Anterior cingulate cortex (tissue), 58 donors: Measurements from ENCODE around the gene CLMN.
A peak's percentile ranks its signal among the peaks of the same experiment; 100 is the strongest.

ENCODE experiments used
- DNase-seq, 58 donors: peaks; one replicate each; lab custom pipeline; 2025; lab: John Stamatoyannopoulos, UW

CLMN gene

DNA sequence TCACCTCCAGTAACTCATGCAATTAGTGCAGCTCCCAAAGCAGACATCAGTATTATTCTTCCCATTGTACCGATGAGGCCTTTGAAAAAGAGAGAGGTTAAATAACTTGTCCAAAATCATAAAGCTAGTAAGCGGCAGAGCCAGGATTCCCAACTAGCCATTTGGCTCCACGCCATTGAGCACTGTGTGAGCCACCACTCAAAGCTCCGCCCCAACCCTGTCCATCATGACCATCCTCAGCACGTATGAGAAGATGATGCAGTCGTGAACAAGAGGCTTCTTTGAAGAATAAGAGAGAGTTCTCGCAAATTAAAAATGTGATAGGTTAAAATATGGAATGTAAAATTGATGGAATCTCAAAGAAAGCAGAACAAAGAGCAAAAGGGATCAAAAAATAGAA, 14.6 kb downstream of the CLMN start:
- peak in 16 of 58 donors; percentile 28 to 86 (median 48) for DNase-seq

DNA sequence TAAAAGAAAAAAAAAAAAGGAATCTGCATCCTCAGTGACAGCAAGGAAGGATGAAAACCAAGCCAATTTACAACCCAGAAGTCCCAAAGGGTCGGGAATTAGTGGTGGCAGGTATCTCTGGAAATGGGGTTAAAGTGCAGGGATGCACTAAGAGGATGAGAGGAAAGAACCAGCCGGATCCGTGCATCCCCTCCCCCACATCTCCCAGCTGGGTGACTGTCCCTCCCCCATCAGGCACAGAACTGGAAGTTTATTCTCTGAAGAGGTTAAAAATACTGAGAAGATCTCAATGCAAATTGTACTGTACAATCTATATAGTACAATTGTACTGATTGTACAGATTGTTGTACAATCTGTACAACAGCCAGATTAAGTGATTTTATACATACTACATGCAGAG, 15.4 kb downstream of the CLMN start:
- peak in 1 of 58 donors; percentile 13 for DNase-seq

DNA sequence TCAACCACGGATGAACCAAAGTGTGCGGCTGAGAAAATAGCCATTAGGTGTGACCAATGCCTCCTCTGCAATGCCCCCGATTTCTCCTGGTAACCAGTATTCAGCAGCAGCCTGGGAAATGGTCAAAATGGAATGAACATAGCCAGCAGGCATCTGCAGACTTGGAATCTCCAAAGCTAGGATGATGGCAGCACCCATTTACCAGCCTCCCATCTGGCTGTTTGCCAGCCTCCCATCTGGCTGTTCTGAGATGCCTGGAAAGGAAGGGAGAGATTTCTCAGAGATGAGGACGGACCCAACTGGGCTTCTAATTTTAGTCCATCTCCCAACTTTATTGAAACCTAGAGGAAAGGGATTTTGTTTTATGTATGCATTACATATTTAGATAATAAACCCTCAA, 16.2 kb downstream of the CLMN start:
- DNase-seq: peak in 35 of 58 donors; percentile 27 to 78 (median 48)

DNA sequence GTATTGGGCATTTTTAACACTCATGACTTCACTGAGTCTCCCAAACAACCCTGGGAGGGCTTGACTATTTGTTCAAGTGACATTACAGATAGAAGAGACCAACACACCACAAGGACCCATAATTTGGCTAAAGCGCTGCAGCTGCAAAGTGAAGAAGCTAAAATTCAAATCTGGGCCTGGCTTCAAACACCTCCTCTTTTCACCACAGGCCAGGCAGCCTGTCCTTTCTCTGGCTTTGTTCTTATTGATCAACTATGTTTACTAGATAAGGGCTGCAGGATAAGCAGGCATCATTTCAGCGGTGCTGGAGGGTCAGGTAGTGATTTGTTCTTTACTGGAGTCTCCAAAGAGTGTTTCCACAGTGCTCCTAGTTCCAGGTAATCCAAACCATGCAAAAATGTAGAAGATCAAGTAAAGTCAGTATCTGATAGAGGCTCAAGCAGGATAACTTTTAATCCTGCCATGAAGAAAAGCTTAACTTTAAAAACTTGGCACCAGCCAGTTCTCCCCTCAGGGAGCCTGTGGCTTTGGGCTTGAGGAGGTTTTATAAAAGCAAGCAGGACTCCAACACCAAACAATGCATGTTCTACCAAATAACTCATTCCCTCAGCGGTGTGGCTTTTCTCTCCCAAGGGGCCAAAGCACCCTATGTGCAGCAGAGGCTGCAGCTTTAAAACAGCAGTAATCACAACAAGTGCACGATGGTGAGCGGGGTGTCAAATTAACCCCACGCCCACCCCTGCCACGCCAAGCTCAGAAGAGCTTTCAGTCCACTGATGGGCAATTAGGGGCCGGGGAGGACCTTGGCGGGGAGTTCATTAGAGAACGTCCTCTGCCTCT, 16.8 kb downstream of the CLMN start:
- DNase-seq: no peak

DNA sequence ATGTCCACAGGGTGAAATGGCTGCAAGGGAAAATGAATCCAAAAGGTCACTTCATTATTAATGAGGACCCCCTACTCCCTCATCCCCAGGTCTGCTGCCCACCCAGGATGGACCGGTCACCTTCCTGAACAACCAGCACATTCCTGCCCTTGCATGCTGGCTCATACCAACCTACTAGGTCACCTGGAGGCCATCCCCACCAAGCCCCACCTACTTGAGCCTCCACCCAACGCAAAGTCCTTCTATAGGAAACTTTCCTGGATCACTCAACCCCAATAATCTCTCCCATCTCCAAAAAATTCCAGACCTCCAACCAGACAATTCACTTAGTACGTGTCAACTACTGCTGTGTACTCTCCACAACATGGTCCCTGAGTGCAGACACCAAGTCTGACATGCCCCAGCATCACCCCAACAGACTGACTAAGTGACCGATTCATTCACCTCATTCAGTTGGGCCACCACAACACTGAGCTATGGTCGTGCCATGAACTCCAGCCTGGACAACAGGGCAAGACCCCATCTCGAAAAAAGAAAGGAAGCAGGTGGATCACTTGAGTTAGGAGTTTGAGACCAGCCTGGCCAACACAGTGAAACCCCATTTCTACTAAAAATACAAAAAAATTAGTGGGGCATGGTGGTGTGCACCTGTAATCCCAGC, 18.1 kb downstream of the CLMN start:
- DNase-seq: no peak

DNA sequence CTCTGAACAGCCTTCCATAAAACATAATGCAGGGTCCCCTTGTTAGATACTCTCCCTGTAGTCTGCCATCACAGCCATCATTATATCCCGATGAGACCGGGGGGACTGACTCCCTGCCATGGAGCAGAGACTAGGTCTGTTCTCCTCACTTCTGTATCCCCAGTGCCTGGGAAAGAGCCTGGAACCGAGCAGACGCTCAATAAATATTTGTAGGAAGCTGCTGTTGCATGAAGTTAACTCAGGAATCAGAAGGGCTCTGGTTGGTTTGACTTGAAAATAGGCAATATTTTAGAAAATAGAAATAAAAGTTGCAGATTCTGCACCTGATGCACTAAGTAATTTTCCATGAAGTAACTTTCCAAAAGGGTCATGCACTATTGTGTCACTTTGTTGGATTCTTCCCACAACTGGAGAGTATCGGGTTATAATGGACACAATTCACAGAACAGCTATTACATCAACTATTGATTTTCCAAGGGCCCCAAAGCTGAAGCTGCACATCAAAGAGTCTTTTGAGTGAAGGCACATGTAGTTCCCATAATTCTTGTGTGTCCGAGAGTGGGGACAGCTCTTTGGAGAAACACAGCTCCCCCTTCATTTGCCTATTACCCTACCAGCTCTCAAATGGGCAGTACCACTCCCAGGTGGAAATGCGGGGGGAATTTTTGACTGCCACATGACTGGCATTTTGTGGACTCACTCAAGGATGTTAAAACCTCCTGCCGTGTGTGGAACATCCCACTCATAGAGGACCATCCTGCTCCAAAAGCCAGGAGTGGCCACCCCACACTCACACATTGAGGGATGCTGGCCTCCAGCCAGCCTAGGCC, 18.8 kb downstream of the CLMN start:
- peak in 33 of 58 donors; percentile 34 to 90 (median 60) for DNase-seq

DNA sequence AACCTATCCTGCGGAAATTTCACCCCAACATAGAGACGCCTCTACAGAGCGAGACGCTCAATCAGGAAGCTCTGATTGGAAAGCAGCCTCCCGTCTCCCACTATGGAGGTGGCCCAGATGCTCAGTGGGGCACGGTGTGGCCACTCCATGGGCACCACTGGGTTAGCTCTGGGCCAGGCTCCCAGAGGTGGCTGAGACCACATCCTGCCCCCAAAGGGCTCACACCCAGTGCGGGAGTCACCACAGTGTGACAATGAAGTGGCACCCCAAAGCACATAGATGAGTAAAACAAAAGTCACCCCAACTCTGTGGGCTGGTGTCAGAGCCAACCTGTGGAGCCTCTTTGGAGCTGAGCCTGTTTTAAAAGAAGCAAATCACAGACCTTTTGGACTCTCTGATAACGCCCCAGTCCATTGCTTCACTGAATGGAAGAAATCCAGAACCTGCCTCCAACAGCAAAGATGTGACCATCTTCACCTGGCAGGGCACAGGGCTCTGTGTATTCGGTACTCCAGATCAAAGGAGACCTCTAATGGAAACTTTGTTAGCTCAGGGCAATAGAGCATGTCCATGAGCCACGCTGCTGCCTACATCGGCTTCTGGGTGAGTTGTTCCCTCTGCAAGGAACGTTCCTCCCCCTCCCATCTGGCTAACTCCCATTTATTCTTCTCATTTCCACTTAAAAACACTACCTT, 19.6 kb downstream of the CLMN start:
- peak in 1 of 58 donors; percentile 62 for DNase-seq

DNA sequence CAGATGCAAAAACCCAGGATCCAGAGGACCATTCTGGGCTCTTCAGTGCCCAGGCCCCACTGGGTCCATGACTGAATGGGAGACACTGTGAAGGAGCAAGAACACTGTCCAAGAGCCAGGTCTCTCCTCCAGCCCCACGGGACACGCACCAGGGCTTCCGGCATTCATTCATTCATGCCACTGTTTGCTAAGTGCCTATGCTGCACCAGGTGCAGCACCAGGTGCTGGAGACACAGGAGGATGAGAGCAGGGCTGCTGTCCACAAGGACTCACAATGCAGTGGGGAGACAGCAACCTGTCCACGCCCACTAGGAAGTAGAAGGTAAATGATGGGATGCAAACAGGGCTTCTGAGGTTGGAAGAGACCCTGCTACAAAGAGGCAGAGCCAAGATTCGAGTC, 20.4 kb downstream of the CLMN start:
- no peak for DNase-seq

DNA sequence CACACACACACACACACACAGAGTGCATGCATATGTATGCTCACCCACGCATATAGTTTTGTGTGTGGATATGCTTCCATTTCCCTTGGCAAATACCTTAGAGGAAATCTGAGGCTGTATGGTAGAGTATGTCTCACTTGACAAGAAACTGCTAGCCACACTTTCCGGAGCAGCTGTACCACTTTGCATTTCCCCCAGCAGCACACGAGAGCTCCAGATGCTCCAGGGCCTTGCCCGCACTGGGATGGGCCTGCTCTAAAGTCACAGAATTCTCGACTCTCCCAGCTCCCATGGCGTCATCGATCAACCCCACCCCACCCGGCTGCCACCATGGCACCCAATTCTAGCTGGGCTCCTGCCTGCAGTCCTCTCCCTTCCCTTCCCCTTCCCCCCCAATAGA, 21.9 kb downstream of the CLMN start:
- DNase-seq: peak in 4 of 58 donors; percentile 22 to 49 (median 37)

DNA sequence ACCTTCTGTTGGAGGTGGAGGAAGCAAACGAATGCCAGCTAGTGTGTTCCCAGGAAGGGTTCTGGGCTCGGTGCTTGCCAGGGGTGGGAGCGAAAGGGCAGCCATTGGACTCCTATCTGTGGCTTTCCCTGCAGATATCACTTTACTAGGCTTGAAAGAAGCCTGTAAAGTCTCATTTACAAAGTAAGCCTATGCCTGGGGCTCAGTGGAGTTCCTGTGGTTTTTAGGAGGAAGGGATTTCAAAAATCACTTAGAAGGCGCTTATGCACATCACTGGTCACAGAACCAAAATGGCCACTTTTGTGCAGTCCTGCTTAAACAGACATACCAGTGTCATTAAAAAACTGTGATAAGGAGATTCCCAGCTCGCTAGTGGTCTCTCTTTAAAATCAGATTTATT, 22.7 kb downstream of the CLMN start:
- DNase-seq: no peak

DNA sequence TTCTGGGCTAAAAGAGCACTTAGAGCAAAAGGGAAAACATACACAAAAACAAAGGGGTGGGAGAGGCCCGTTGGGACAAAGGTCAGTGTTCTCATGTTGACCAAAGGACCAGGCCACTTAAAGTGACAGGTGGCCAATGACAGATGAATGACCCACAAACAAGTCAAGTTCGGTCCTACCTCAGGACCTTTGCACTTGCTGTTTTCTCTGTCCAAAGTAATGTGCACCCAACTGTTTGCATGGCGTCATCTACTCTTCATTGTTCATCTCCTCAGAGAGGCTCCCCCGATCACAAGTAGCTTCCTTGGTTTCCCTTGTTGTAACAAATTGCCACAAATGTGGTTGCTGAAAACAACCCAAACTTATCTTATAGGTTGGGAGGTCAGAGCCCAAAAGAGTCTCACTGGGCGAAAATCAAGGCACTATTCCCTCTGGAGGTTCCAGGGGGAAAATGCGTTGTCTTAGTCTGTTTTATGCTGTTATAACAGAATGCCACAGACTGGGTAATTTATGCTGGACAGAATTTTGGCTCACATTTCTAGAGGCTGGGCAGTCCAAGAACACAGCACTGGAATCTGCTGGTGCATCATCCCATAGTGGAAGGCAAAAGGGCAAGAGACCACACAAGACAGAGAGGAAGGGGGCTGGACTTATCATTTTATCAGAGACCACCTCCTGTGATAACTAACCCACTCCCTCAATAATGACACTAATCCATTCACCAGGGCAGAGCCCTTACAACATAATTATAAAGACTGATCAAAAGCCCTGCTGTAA, 23.9 kb downstream of the CLMN start:
- DNase-seq: no peak

DNA sequence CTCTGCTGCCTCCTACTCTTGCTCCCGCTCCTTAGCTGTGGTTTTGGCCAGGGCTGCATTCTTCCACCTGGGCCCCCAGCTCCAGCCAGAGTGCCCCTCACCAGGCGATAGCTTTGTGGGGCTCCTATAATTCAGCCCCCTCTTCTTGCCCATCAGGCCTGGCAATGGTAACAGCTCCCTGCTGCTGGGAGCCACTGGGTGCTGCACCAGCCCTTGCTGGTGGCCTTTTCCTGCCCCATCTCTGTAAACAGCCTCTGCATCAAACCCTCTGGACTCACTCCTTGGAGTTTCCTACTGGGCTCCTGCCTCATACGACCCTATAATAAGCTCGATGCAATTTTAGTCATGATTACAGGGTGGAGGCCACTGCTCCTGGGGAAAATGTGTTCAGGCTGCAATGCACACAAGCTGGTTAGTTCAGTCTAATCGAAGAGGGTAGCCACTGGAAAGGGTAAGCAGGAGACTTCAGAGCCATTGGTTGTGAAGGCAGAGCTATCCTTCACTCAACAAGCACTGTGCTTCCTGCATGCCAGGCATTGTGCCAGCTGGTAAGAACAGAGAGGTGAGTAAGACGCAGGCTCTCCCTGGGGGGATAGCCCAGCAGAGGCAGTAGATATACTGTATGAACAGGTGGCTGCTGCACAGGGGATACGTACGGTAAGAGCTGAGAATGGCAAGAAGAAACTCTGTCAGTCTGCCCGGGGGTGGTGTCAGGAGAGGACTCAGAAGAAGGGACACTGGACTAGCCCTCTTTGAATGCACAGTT, 24.7 kb downstream of the CLMN start:
- no peak for DNase-seq

DNA sequence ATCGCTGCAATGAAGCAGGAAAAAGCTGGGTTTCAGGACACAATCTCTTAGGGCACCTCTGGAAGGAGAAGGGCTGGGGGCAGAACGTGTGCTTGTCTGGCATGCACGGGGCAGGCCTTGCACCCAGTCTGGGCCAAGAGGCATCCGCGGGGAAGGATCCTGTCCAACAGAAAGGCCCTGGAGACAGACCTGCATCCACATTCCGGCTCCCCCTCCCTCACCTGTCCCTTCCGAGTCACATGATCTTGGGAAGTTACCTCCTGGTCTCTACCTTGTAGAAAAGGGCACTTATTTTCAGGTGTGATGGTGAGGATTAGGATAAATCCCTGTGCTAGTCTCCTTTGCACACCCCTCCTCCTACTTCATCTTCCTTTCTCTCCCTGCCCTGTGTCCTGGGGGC, 25.4 kb downstream of the CLMN start:
- DNase-seq: no peak

DNA sequence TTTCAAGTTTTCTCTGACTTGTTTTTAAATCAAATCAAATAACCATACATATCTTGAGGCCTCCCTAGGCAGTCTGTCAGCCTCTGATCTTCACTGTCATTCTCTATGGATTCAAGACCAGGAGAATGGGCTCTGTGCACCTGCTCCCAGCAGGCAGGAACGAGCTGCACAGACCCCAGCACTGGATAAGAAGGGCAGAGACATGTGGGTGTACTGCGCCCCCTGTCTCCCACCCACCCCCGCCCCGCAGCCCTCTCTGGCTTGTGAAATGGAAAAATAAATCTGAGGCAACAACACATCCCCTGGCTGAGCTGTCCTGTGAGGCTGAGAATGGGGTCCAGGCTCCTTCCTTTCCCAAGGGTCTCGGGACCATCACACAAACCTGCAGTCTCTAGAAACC, 26.3 kb downstream of the CLMN start:
- DNase-seq: no peak

DNA sequence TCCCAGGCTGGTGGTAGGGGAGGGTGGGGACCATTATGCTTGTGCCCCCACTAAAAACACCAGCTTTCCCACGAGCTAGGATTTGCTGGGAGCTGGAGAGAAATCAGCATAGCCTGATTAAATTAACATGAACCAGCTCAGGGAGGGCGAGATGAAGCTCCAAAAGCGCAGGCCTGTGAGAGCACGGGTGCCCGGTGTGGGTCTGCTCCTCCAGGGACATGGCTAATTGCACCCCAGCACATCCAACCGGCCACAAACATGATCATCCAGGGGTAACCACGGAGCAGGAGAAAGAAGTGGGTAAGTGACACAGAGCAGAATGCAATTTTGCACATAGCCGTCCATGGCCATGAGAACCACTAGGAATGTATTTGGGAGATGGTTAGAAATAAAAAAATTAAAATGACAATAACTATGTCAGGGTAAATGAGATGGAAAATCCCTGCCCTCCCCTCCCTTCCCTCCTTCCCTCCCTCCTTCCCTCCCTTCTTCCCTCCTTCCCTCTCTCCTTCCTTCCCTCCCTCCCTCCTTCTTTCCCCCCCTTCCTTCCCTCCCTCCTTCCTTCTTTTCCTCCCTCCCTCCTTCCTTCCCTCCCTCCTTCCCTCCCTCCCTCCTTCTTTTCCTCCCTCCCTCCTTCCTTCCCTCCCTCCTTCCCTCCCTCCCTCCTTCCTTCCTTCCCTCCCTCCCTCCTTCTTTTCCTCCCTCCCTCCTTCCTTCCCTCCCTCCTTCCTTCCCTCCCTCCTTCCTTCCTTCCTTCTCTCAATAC, 26.9 kb downstream of the CLMN start:
- DNase-seq: peak in 1 of 58 donors; percentile 12

DNA sequence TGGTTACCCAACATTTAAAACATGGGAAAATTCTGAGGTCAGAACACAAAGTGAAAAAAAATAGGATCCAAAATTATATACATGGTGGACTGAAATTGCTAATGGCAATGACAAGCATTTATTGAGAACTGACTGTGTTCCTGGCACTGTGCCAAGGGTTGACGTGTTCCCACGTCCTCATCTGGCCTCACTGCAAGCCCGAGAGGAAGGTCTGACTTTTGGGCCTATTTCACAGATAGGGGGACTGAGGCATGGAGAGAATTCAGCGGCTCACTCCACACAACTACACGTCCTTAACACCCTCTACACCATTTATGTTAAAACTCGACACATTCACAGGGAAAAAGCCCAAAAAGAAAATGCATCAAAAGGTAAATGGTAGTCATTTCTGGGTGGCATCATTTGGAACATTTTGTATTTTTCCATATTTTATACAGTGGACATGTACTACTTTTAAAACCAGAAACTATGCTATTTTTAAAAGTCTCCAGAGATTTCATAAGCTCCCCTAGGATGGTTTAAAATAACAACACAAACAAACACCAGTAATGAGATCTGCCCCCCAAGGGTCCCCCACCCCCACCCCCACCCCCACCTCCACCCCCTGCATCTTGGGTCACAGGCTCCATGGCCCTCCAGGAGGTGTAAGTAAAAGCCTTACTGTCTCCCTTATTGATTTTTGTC, 27.7 kb downstream of the CLMN start:
- DNase-seq: peak in 23 of 58 donors; percentile 6 to 87 (median 44)

DNA sequence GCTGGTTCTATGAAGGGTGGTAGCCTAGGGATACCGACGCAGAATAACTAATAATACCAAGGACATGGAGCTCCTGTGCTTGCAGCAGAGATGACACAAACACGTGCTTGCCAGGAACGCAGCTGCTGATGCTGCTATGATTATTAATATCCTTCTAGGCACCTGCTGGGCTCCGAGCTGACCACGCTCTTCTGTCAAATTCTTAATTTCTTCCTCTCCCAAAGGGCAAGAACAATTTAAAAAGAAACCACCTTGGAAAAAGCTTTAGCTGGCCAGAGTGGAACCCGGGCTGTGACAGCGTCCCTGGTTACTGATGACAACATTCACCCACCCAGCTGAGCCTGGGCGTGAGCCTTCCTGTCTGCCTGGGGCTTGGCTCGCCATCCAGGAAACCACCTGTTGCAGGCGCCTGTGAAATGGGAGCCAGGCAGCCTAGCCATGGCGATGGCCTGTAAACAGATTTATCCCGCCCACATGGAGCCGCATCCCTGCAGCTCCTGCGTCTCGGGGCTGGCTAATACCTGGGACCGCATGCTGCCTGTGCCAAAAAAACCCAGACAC, 28.8 kb downstream of the CLMN start:
- peak in 5 of 58 donors; percentile 9 to 34 (median 27) for DNase-seq
